Activated T-cell treated with anti-CD3 and anti-CD28 coated beads for 1 hour (primary cell): ENCODE data around the gene CAMTA1.

ENCODE experiments used
- DNase-seq: peaks from one replicate; pipeline ENCODE4 v3.0.0-alpha.2; 2020; ENCODE audit warnings: low read depth

CAMTA1 gene

GRCh38 chr1:7576946-7577657, 791.8 kb downstream of the CAMTA1 start:
- DNase-seq: no peak

GRCh38 chr1:7578206-7578605, 793.0 kb downstream of the CAMTA1 start:
- DNase-seq: no peak

- DNase-seq: no peak
These were observed 793.8 kb downstream of the CAMTA1 start for GRCh38 chr1:7579016-7579415.

- DNase-seq: no peak
These were observed 794.9 kb downstream of the CAMTA1 start for GRCh38 chr1:7579831-7580804.

GRCh38 chr1:7580923-7581753, 795.9 kb downstream of the CAMTA1 start:
- DNase-seq: no peak

- DNase-seq: no peak
These were observed 796.7 kb downstream of the CAMTA1 start for GRCh38 chr1:7581754-7582459.

GRCh38 chr1:7582460-7582972, 797.3 kb downstream of the CAMTA1 start:
- DNase-seq: no peak

GRCh38 chr1:7583291-7584096, 798.2 kb downstream of the CAMTA1 start:
- no peak for DNase-seq

- DNase-seq: no peak
These were observed 798.9 kb downstream of the CAMTA1 start for GRCh38 chr1:7584157-7584556.

- no peak for DNase-seq
These were observed 799.4 kb downstream of the CAMTA1 start for GRCh38 chr1:7584643-7585042.

GRCh38 chr1:7585216-7585907, 800.1 kb downstream of the CAMTA1 start:
- no peak for DNase-seq

- DNase-seq: no peak
These were observed 801.0 kb downstream of the CAMTA1 start for GRCh38 chr1:7586031-7586941.

GRCh38 chr1:7587108-7587772, 802.0 kb downstream of the CAMTA1 start:
- DNase-seq: no peak

GRCh38 chr1:7587773-7588456, 802.7 kb downstream of the CAMTA1 start:
- no peak for DNase-seq

- no peak for DNase-seq
These were observed 803.2 kb downstream of the CAMTA1 start for GRCh38 chr1:7588457-7588827.

GRCh38 chr1:7589080-7589735, 804.0 kb downstream of the CAMTA1 start:
- no peak for DNase-seq

- DNase-seq: no peak
These were observed 804.6 kb downstream of the CAMTA1 start for GRCh38 chr1:7589774-7590425.
